ENCODE measurements around the gene MT2A.

Gene MT2A

DNA sequence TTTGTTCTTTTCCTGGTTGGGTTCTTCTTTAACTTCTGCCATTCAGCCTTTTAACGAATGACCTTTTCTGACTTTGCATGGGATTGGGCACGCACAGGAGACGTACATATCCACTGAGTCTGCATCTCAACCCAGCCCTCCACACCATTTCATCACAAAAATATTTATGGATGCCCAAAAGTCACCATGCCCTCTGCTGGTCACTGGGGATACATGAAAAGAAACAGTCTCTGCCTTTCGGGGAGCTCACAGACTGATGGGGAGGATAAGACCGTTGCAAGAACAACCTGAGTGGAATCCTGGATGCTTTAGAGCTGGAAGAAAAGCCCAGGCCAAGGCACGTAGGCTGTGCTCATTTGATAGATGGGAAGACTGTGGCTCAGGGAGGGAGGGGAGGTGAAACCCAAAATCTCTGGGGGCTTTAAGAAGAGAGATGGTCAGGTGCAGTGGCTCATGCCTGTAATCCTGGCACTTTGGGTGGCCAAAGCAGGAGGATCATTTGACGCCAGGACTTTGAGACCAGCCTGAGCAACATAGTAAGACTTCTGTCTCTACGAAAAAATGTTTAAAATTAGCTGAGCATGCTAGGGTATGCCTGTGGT, 7.9 kb upstream of the MT2A start:
- no peak for DNase-seq (ENCODE audit: low read depth in 2 of 2)

DNA sequence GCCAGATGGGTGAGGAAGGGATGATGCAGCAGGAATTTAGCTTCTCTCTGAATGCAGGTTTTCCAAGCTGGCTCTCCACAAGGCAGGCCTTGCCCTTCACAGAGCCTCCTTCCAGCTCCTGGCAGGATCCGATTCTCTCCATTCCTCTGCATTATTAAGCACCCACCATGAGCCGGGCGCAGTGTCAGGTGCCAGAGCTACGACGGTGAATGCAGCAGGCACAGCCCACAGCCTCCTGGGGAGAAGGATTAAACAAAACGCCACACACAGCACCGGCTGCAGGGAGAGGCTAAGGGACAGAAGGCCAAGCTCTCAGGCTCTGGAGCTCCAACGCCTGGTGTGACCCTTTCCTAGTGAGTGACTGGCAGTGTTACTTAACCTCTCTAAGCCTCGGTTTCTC, 7.1 kb upstream of the MT2A start:
- no peak for DNase-seq (ENCODE audit: low read depth in 2 of 2)

DNA sequence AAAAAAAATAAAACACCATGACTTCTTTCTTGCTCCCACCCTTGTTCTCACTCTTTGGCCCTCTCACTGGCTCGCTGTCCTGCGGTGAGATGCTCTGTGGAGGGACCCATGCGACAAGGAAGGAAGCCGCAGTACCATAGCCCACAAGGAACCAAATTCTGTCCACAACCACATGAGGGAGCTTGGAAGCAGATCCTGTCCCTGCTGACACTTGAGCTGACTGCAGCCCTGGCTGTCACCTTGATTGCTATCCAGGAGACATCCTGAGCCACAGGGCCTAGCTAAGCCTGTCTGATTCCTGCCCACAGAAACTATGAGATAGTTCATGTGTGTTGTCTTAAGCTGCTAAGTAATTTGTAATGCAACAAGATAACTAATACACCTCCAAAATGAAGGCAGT, 4.8 kb upstream of the MT2A start:
- no peak for DNase-seq (ENCODE audit: low read depth in 2 of 2)

DNA sequence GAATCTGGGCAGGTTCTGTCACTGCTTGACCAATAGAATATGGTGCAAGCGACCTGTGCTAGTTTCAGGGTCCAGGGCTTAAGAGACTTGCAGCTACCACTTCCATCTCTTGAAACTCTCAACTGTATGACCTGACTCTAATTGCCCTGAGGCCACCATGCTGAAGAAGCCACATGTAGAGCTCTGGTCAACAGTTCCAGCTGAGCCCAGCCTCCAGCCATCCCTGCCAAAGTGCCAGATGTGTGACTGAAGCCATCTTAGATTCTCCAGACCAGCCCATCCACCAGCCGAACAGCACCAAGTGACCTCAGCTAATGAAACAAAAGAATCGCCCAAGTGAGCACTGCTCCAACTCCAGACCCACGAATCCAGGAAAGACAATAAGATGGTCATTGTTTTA, 3.4 kb upstream of the MT2A start:
- DNase-seq (ENCODE audit: low read depth in 2 of 2) = no peak

DNA sequence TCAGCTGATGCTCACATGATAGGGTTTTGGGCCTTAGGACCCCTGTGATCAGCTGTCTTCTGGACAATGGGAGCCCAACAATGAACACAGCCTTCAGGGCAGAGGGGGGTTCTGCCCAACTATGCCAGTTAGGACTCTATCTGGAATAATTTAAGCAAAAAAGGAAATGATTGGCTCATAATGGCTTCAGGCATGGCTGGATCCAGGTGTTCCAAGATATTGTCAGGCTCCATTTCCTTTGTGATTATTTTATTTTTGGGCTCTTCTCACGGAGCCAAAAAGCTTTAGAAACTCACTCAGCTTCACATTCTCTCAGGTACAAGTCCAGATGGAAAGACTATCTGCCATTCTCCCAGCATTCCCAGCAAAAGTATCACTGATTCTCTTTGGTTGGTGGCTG, 2.9 kb upstream of the MT2A start:
- DNase-seq (ENCODE audit: low read depth in 2 of 2) = no peak

DNA sequence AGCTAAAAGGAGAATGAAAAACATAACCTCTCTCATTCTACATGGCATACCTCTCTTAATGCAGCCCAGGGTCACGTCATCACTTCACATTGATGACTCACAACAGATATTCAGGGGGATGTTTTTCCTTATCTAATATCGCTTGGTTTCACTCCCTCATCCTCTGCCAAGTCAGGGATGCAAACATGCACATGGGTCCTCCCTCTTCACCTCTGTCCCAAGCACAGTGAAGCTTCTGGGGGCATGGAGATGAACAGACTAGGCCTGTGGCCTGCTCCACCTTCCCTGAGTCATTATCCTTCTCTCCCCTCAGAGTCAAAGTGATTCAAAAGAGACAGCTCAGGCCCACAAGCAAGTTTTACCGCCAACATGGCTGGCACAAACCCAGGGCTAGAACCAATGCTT, 2.3 kb upstream of the MT2A start:
- no peak for DNase-seq (ENCODE audit: low read depth in 2 of 2)

DNA sequence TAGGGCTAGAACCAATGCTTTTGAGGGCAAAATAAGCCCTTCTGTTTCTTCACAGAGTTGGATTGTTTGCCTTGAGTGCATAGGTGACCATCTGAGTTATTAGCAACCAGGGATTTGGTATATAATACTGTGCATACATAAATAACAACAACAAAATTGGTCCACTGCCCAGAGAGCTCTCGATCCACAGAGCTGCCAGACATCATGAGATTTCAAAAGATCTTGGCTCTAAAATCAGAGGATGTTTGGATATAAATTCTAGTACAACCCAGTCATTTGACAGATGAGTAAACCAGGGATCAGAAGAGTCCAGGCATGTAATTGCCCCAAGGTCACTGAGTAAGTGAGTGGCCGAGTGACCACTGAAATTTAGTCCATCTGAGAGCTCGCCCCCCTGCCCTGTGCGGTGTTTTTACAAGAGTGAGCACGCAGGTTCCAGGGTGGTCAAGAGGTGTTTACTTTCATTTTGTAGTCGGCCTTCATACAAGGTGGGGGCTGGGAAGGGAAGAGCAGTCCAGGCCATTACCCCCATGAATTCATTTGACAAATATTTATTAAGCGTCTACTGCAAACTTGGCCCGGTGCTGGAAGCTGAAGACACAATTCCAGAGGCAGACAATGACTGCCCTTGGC, 1.8 kb upstream of the MT2A start:
- no peak for DNase-seq (ENCODE audit: low read depth in 2 of 2)

DNA sequence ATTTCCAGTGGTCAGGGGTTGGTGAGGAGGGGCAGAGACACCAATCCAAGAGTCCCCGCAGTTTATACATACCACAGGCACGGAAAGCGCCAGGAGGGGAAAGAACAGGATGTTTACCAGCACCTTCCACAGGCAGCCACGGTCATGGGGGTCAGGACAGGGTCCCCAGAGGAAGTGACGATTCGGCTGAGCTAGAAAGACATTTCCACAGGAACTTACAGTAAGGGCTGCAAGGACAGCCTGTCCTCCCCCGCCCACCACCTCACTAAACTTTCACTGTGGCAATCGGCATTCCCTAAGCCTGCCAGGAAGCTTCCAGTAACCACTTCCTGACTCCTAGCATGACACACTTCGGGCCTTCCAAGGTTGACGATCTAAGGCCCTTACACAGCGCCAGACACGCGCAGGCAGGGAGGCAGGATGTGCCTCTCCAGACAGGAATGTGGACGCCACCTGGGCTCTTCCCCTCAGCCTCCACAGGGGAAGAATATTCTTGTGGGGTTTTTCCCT, 1.2 kb upstream of the MT2A start:
- no peak for DNase-seq (ENCODE audit: low read depth in 2 of 2)

DNA sequence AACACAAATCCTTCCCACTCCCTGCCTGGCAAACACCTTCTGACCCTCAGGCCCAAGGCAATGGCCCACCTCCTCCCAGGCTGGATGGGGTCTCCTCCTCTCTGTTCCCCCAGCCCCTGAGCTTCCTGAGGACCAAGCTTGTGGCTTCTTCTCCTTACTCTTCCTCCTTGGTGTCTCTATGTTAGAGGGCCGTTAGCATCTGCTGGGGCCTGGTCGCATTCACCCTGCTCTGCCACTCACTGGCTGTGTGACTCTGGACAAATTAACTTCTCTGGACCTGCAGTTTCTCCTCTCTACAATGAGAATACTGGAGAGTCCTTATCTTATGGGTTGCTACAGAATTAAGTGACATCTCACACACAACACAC, 725 bp upstream of the MT2A start:
- no peak for DNase-seq (ENCODE audit: low read depth in 2 of 2)

DNA sequence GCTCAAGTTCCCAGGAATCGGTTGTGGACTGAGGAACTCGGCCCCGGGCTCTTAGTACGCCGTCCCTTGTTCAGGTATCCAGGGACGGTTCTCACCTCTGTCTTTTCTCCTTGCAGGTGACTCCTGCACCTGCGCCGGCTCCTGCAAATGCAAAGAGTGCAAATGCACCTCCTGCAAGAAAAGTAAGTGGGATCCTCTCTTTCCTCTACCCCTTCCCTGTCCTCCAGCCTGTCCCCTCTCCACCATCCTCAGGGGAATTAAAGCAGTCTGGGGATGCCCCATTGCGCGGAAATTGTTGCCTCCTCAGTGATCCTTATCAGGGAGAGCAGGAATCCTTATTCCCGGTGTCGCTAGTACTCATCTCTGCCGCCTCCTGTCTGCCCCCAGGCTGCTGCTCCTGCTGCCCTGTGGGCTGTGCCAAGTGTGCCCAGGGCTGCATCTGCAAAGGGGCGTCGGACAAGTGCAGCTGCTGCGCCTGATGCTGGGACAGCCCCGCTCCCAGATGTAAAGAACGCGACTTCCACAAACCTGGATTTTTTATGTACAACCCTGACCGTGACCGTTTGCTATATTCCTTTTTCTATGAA, 585 bp downstream of the MT2A start:
- DNase-seq (ENCODE audit: low read depth in 2 of 2) = no peak

DNA sequence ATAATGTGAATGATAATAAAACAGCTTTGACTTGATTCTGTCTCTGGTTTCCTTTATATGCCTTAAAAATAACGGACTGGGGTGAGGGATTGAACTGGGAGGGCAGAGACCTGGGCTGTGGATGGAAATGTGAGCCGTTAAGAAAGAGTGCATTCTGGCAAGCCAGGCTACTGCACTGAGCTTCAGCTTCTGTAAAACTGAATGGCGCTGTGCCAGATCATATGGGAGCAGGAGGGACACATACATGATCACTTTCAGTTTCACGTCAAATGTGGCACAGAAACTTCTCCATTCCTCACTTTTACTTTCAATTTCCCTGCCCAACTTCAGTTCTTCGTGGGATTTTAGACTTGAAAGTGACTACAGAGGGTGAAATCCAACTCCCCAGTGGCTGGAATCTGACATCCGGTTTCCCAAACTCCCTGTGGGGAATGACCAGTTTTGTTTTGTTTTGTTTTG, 1.1 kb downstream of the MT2A start:
- DNase-seq (ENCODE audit: low read depth in 2 of 2) = peak in 1 of 2 donors; percentile 71

DNA sequence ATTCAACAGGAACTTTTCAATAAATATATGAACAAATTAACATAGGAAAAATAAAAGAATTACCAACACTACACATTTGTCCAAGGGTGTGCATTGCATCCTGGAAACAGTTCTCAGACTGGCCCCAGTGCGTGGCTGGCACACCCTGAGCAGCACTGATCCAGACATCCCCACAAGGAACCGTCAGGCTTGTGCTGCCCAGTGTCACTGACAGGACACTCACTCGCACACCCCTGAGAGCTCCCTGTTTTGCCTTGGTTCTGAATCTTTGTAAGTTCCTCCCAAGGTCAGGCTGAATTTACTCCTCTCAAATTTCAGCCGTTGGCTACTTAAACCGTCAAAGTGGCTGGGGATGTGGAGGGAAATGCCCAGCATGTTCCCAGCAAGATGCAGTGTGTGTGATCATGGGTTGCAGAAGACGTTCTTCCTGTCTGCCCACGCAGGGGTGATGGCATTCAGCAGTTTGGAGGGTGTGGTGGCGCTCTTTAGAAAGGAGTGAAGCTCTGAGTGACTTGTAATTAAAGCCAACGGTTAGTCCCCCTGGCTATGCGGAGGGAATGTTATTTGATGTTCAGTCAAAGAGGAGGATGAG, 1.7 kb downstream of the MT2A start:
- DNase-seq (ENCODE audit: low read depth in 2 of 2) = peak; percentile 60 to 66

DNA sequence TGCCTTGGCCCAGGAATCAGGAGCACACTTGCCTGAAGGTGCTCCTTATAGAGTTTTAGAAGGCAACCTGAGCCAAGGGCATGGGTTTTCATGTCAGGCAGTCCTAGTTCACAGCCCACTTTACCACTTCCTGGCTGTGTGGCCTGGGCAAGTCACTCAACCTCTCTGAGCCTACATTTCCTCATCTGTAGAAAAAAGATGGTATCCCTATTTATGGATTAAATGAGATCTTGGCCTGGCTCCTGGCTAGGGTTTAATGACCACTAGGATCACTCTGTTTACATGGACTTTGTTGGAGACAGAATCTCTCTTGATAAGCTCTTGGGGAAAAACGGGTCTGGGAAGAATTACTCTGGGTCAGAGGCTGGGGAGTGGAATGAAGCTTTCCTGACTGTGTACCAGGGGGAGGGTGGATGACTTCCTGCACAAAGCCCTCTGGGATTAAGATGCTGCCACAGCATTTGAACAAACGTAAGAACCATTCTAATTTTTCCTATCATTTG, 2.3 kb downstream of the MT2A start:
- DNase-seq (ENCODE audit: low read depth in 2 of 2) = no peak

DNA sequence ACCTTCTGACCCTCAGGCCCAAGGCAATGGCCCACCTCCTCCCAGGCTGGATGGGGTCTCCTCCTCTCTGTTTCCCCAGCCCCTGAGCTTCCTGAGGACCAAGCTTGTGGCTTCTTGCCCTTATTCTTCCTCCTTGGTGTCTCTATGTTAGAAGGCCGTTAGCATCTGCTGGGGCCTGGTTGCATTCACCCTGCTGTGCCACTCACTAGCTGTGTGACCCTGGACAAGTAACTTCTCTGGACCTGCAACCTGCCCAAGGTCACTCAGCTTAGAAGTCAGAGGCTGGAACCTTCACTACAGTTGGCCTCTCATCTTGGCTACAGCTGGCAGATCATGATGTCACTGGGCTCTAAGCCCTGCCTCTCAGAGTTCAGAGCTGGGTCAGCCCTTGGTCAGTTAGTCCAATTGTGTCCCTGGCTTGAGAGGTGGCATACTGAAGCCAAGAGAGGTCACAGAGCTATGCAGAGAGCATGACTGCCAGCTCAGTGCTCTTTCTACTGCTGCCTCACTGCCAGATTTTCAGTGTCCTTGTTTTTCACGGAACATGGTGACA, 3.0 kb downstream of the MT2A start:
- DNase-seq (ENCODE audit: low read depth in 2 of 2) = no peak

DNA sequence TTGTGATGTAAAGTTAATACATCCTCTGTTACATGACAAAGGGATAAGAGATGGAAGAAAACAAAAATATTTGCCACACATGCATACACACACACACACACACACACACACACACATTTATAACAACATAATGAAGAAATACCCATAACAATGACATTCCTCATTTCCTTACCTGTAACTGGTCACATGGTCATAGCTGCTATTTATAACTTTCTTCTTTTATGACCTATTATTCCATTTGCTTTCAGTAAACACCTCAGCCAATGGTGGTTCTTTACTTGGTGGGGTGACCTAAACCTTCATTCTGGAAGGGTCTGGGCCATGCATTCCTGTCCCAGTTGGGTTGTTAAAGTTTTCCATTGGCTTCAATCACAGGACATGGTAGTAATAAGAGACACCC, 5.3 kb downstream of the MT2A start:
- no peak for DNase-seq (ENCODE audit: low read depth in 2 of 2)

DNA sequence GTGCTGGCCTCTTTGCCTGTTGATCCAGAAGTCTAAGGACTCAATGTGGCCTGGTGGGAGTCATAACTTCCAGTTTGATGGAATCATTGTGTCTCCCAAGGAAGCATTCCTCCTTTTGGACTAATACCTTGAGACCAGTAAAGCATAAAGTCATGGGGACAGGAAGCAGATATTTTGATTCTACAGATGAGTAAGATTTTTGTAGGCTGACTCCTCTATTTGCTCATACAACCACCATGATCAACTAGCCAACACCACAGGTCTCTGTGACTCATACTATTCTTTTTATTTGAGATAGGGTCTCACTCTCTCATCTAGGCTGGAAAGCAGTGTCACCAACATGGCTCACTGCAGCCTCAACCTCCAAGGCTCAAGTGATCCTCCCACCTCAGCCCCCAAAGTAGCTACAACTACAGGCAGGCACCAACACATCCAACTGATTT, 6.2 kb downstream of the MT2A start:
- DNase-seq (ENCODE audit: low read depth in 2 of 2) = no peak

DNA sequence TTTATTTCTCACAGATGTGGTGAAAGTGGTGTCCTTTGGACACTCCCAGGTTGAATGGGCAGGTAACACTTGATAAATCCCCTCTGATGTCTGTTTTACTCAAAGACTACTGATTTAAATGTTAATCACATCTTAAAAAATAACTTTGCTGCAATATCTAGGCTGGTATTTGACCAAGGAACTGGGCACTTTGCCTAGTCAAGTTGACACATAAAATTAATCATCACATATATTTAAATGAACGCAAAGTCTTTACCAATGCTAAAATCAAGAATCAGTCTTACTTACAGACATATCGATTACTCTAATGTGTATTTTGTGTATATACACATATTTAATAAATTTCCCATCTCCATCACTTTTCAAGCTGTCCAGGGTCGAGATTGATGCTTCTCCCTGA, 7.0 kb downstream of the MT2A start:
- DNase-seq (ENCODE audit: low read depth in 2 of 2) = no peak

DNA sequence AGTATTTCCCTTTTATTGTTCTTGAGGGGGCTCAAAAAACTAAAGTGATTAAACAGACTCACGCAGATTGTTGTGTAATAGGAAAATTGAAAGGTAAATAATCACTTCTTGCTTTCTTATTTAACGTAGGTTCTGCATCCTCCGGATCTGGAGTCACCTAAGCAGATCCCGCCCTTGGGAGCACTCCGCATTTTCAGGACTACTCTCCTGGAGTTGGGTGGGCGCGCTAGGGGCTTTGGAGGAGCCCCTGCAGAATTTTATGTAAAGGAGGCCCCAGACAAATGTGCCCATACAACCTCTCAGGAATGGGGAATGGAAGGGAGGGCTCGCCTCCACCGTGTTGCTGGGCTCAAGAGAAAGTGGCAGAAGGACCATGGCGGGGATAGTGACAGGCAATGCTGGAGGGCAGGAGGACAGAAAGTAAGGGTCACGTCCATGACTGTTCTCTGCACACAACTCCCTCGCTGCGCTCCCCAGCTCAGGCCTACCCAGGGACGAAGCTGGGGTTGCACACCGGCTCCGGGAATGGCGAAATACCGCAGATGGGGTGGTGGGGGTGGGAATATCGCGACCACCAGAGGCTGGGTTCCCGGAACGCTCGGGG, 8.3 kb downstream of the MT2A start:
- DNase-seq (ENCODE audit: low read depth in 2 of 2) = no peak

DNA sequence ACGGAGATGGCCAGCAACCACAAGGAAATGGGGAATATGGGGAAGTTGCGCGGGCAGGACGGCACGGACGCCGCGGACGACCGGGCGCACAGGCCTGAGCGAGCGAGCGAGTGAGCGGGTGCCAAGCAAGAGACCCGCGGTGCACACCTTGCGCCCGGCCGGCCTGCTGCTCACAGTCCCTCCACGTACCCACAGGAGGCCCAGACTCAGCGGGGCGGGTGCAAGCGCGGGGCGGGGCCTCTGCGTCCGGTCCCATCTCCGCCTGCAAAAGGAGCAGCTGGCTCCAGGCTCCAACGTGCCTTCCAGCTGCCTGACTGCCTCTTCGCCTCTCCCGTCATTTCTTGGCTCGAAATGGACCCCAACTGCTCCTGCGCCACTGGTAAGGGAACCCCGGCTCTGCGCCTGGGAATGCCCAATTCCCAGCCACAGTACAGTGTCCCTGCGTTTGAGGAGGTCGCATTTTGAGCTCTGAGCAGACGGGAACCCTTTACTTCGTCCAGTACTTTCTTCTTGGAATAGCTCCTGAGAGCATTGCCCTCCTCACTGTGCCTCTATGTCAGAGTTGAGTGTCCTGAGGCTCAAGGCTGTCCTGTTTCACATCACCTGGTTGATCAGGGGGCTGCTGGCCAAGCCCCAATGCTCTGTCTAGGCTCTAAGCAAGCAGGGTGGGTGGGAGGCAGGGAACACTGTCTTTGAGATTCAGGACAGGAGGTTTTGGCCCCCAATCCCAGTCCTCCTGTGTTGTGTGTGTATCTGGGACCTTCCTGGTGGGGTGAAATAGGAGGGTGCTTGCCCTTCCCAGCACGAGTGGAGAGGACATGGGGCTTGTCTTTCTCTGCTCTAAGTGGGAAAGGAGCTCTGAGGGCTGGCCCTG, 9.1 kb downstream of the MT2A start:
- peak in 1 of 2 donors; percentile 56 for DNase-seq (ENCODE audit: low read depth in 2 of 2)

DNA sequence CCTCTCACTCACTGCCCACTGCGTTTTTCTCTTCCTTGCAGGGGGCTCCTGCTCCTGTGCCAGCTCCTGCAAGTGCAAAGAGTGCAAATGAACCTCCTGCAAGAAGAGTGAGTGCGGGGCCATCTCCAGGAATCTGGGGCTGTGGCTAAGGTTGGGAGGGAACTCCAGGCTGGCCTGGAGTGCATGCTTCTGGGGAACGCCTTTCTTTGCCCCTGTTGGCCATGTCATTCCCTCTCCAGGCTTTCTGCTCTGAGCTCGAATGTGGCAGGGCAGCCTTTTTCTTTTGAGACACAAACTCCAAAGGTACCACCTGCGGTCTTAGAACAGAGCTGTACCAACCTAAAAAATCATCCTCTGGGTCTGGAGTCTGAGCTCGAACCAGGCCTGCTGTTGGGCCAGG, 9.8 kb downstream of the MT2A start:
- DNase-seq (ENCODE audit: low read depth in 2 of 2) = no peak

DNA sequence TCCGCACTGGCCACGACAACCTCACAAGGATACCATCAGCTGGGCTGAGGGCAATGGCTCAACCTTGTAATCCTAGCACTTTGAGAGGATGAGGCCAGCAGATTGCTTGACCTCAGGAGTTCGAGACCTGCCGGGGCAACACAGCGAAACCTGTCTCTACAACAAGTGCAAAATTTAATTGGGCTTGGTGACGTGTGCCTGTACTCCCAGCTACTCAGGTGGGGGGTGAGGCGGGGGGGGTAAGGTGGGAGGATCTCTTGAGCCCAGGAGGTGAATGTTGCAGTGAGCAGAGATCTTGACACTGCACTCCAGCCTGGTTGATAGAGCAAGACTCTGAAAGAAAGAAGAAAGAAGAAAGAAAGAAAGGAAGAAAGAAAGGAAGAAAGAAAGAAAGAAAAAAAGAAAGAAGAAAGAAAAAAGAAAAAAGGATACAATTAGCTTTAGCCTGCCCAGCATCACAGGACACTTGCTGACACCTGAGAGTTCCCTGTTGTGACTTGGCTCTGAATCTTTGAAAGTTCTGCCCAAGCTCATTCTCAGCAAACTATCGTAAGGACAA, 12.0 kb downstream of the MT2A start:
- no peak for DNase-seq (ENCODE audit: low read depth in 2 of 2)

Data from stimulated activated CD4-positive, alpha-beta T cell treated with anti-CD3 and anti-CD28 coated beads, Interleukin-1b, Interleukin-23, amount 100 ng/mL, for 4 hours (primary cell).